GM13977 (cell line): ENCODE results near the gene SNRPA1.

Source experiments
- DNase-seq: peaks from one replicate; pipeline ENCODE4 v3.0.0; 2012; ENCODE audit warnings: low spot score
- in situ Hi-C: fragments of 300-500 bp; cut with MboI; formaldehyde crosslinking; loops from one replicate; pipeline ENCODE4 v1.12.0; 2022; ENCODE audit warnings: low sequenced_read_pairs, low pct_unique_long_range_greater_than_20kb, mixed read lengths, inconsistent platforms; ENCODE audit not compliant: unreplicated experiment
- TF ChIP-seq, protein P1 (sequence below): IDR thresholded peaks from 2 replicates; pipeline ENCODE4 v1.5.1; 2012; ENCODE audit warnings: mild to moderate bottlenecking, control low read depth; ENCODE audit not compliant: insufficient read depth; ENCODE audit errors: extremely low read depth, missing control alignments

Gene SNRPA1

DNA sequence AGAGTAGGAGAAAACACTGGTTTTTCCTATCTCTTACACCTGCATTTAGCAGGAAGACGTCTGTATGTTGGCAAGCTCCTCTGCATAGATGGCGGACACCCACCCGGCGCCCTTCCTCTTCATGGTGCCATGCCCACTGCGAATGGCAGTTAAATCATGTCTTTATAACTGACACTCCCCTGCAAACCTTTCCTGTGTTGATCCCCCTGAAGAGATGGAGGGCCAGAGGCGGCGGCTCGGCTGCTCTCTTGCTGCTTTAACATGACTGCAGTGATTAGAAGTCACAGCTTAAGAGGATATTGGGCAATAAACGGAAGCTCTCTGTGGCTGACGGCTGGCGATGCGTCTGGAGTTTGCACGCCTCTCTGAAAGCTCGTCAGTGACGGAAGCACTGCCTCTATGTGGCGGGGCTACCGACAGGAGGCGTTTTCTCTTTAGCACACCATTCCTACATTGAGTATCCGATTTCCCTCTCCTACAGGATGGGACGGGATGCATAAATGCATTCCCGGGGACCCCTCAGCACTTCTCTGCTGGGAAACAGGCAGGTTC lies 25.5 kb upstream of the SNRPA1 start:
- in situ Hi-C loops: no loop called here
- DNase-seq: peak; percentile 68
- TF ChIP-seq, protein P1, sequence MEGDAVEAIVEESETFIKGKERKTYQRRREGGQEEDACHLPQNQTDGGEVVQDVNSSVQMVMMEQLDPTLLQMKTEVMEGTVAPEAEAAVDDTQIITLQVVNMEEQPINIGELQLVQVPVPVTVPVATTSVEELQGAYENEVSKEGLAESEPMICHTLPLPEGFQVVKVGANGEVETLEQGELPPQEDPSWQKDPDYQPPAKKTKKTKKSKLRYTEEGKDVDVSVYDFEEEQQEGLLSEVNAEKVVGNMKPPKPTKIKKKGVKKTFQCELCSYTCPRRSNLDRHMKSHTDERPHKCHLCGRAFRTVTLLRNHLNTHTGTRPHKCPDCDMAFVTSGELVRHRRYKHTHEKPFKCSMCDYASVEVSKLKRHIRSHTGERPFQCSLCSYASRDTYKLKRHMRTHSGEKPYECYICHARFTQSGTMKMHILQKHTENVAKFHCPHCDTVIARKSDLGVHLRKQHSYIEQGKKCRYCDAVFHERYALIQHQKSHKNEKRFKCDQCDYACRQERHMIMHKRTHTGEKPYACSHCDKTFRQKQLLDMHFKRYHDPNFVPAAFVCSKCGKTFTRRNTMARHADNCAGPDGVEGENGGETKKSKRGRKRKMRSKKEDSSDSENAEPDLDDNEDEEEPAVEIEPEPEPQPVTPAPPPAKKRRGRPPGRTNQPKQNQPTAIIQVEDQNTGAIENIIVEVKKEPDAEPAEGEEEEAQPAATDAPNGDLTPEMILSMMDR: peak; percentile 39

DNA sequence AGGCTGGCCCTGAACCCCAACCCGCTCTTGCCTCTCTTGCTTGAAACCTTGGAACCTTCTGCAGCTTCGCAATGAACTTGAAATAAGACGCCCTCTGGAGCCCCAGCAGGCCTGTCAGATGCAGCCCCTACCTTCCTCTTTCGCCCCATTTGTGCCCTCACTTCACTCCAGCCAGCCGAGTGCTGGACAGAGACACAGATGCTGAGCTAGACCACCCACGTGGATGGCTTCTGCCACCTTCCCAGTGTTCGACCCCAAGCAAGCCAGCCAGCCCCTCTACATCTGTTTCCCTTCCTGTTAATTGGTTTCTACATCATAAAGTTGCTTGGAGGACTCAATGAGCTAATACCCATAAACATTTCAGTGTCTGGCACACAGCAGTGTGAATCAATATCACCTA lies 23.8 kb upstream of the SNRPA1 start:
- no peak for DNase-seq
- TF ChIP-seq, protein P1: no peak
- in situ Hi-C loops: no loop called here

DNA sequence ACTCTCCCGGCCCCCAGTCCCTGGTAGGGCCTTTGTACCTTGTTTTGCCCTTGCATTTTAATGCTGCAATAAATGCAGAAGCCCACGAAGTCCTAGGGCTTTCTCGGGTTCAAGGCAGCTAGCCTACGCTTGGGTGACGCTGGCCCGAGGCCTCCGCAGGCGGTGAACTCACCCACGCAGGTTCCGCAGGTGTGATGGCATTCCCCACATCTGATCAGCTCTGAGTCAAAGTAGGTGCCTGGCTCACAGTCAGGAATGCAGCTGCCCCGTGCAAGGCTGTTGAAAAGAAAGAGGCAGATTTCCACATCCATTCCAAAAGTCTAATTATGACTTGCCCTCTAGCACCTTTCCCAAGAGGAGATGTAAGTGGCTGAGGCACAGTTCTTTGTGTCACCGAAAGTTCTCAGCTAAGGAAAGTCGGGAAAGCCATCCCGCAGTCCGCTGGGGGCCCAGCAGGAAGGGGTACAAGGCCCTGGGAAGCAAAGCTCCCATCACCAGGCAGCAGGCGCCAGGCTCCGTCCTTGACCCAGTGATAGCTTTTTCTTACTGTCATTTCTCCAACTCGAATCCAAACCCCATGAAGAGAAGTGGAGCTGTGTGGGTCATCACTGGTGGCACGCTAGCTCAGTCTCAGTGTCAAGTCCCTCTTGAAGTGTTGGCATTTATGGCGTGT lies 23.2 kb upstream of the SNRPA1 start:
- in situ Hi-C loops: no loop called here
- no peak for DNase-seq
- TF ChIP-seq, protein P1: no peak

DNA sequence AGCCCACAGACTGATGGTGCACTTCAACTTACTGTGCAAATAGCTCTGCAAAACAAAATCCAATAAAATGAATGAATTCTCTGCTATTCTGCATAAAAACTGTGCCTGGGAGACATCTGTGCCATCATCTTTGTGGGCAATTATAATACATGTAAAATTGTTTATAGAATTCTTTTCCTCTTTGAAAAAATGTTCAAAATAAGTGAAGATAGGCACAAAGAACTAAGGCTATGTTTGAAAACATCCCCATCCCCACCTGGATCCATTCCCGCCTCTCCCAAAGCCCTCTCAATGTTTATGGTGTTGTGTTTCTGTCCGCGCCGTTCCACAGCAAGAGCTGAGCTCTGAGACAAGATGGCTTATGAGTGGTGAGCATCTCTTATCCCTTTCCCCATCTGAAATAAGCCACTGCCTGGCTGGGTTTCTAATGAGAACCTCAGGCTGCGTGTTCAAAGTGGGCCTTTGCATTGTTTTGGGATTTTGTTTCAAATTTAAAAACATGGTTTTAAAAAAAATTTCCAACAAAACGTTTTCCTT lies 22.4 kb upstream of the SNRPA1 start:
- in situ Hi-C loops: no loop called here
- no peak for DNase-seq
- TF ChIP-seq, protein P1: no peak

GRCh38 chr15:101316529-101316928 lies 21.5 kb upstream of the SNRPA1 start:
- no peak for DNase-seq
- in situ Hi-C loops: no loop called here
- TF ChIP-seq, protein P1: no peak

GRCh38 chr15:101315736-101316135 lies 20.7 kb upstream of the SNRPA1 start:
- in situ Hi-C loops: no loop called here
- no peak for DNase-seq
- TF ChIP-seq, protein P1: no peak
